NCI-H446 treated with DMSO at 0.1 percent for 48 hours (cell line): ENCODE results near the gene RC3H2.

Source experiments
- DNase-seq: peaks from one replicate; lab custom pipeline; 2025; lab: John Stamatoyannopoulos, UW

Gene RC3H2, protein sequence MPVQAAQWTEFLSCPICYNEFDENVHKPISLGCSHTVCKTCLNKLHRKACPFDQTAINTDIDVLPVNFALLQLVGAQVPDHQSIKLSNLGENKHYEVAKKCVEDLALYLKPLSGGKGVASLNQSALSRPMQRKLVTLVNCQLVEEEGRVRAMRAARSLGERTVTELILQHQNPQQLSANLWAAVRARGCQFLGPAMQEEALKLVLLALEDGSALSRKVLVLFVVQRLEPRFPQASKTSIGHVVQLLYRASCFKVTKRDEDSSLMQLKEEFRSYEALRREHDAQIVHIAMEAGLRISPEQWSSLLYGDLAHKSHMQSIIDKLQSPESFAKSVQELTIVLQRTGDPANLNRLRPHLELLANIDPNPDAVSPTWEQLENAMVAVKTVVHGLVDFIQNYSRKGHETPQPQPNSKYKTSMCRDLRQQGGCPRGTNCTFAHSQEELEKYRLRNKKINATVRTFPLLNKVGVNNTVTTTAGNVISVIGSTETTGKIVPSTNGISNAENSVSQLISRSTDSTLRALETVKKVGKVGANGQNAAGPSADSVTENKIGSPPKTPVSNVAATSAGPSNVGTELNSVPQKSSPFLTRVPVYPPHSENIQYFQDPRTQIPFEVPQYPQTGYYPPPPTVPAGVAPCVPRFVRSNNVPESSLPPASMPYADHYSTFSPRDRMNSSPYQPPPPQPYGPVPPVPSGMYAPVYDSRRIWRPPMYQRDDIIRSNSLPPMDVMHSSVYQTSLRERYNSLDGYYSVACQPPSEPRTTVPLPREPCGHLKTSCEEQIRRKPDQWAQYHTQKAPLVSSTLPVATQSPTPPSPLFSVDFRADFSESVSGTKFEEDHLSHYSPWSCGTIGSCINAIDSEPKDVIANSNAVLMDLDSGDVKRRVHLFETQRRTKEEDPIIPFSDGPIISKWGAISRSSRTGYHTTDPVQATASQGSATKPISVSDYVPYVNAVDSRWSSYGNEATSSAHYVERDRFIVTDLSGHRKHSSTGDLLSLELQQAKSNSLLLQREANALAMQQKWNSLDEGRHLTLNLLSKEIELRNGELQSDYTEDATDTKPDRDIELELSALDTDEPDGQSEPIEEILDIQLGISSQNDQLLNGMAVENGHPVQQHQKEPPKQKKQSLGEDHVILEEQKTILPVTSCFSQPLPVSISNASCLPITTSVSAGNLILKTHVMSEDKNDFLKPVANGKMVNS

DNA sequence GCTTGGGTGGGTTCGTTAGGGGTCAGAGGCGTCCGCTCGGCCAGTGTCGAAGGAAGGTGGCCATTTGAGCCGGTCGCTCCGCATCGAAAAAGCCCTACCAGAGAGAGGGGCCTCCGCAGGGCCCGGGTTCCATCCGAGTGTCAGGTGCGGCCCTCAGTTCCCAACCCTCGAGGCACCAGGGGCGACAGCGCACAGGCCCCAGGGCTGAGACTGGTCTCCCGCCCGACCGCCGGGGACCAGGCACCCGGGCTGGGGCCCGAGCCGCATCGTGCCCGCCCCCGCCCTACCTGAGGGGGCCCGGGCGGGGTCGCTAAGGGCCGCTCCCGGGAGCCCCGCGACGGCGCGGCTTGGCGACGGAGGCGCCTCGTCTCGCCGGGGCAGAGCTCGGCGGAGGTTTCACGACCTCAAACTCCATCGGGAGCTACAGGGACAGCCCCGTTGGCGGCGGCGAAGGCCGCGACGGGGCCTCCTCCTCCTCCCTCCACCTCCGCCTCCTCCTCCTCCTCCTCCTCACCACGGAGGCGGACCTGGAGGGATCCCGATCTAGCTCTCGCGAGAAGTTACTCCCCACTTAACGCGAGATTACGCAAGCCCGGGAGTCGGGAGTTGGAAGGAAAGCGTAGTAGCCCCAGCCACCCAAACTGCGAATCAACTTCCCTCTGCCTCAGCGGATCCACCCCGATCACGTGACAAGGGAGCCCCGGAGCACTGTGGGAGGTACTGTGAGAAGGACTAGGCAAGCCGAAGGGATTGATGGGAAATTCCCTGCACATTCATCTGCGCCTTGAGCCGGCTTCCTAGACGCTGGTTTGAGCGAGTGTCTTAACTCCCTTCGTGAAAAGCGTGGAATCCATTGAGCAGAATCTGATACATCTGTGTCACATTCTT lies at the start of gene RC3H2:
TSS of gene RC3H2 (minus strand) at position 537 of the 888 bp plus-strand sequence. CDS start 7,850 bp downstream, outside the sequence.
- DNase-seq = peak; percentile 96

DNA sequence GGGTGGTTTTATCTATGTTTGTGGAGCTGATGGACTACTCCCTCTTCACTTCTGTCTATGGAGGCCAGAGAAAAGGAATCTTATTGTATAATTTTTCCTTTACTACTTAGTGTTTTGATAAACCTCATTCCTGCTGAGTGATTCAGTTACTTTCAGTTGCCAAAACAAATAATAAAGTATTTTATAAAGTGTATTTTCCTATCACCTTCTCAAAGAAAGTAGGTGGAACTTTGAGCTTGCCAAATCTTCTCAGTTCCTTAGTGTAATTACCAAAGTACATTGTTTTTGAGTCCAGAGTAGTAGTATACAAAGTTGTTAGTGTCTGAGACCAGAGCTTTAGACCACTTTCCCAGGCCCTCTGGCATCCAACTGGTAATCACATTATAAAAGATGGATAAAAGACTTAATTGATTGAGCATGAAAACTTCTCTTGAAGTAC lies 49.1 kb upstream of the RC3H2 start:
- DNase-seq = no peak

- DNase-seq = no peak
These were observed 45.9 kb upstream of the RC3H2 start for GRCh38 chr9:122951056-122951455.

- DNase-seq = no peak
These were observed 45.1 kb upstream of the RC3H2 start for GRCh38 chr9:122950263-122950662.

- no peak for DNase-seq
These were observed 44.5 kb upstream of the RC3H2 start for GRCh38 chr9:122949696-122950095.

GRCh38 chr9:122948313-122948712 lies 43.2 kb upstream of the RC3H2 start:
- DNase-seq = no peak

DNA sequence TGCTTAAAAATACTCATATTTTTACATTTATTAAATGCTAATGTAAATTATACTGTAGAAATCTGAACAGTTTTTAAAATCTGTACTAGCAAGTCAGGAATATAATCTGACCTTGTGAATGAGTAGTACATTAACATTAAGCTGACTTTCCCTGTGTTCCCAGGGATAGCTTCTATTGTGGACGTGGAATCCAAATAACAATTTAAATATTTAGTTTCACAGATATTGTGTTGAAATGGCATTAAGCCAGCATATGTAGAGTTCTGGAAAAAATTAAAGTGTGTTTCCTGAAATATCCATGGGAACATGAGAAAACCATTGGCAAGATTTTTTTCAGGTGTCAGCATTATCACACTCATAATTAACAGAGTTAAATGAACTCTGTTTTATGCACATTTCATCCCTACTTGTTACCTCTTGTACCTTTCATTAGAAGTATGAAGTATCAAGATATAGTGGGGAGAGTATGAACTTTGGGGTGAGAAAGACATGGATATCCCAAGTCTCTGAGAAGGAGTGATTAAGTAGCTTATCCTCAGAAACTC lies 41.4 kb upstream of the RC3H2 start:
- no peak for DNase-seq

GRCh38 chr9:122944960-122945888 lies 40.1 kb upstream of the RC3H2 start:
- DNase-seq = no peak

- no peak for DNase-seq
These were observed 36.5 kb upstream of the RC3H2 start for GRCh38 chr9:122941582-122942234.

GRCh38 chr9:122940749-122941581 lies 35.8 kb upstream of the RC3H2 start, which contains the start of gene RABGAP1:
Gene RABGAP1, plus strand, starts transcription at chr9:122941020. Its CDS starts 16,040 bp downstream, at chr9:122957060.
- DNase-seq = peak; percentile 78

DNA sequence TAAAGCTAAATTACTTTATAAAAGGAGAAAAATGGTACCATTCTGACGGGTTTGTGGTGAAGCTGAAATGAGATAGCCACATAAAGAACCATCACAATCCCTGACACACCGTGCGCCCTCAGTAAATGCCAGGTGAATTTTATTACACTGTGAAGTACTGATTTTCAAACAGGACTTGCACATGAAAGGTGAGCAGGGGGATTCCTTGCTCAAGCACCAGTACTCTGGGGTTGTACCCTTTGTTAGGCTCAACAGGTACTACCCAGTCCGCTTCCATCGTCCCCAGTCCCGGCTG lies 35.2 kb upstream of the RC3H2 start:
- DNase-seq = no peak

DNA sequence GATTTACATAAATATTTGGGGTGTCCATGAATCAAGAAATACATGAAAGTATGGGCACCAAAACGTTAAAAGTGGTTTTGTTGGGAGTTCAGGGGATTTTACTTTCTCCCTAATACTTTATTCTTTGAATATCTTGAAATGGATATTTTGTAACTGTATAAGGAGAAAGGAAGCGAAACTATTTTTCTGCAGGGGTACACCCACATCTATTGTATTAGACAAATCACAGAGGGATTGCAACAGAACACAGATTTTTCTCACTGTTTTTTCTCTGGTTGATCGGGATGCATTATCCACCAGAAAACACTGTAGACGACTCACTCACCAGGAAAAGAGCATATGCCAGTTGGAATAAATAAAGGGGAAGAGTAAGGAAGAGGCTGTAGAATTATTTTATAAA lies 34.4 kb upstream of the RC3H2 start:
- no peak for DNase-seq

- DNase-seq = no peak
These were observed 31.7 kb upstream of the RC3H2 start for GRCh38 chr9:122936883-122937282.

DNA sequence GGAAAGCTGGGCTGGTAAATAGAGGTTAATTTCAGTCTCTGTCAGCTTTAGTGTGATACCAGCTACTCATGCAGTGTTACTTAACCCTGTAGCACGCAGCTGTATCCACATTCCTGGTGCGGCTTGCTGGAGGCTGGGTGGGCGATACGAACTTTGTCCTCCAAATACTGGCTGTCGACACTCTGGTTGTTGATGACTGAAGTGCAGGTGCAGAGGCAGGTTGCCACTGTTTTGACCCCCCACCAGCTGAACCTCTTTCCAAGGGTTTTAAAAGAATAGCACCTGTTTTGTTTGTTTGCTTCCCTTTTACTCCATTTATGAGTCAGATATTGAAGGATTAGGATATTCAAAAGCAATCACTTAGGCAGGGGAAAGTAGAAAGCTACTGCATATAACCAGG lies 31.3 kb upstream of the RC3H2 start:
- no peak for DNase-seq

DNA sequence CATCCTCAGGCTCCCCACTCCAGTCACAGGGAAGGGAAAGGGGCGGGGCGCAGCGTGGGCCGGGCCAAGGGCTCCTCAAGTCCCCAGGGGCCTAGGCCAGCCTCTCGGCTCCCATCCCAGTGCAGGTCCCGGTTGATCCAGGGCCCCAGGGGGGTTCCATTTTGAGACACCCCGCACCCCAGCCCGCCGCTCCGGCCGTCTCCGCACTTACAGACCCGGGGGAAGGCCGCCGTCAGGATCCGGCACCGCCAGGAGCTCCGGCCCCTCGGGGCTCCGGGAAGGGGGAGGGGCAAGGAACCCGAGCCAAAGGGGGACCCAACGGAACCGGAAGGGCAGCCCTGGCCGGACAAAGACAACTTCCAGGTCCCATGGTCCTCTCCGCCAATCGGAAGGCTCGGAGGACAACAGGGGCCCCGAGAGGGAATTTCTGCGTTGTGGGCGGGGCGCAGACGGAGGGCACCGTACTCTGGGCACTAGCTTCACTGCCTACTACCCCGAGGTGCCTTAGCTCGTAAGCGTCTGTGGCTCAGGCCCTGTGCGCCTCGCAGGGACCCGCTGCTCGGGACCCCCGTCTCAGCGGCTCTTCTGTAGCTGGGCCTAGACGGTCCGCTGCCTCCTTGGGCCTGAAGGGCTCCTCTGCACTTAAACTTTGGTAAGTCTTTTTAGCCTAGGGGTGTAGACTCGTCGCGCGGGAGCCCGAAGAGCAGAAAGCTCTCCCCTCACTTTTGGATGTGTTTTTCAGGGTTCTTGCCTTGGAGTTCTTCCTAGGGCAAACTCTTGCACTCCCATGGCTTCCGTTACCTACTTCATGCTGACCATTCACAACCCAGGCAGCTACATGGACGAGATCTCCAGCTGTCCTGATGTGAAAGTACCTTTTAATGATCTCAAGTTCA lies 26.3 kb upstream of the RC3H2 start, which contains the start of gene ZBTB26:
TSS of gene ZBTB26 (minus strand) at position 287 of the 896 bp plus-strand sequence. CDS start 11,578 bp downstream, outside the sequence.
- peak; percentile 69 for DNase-seq

DNA sequence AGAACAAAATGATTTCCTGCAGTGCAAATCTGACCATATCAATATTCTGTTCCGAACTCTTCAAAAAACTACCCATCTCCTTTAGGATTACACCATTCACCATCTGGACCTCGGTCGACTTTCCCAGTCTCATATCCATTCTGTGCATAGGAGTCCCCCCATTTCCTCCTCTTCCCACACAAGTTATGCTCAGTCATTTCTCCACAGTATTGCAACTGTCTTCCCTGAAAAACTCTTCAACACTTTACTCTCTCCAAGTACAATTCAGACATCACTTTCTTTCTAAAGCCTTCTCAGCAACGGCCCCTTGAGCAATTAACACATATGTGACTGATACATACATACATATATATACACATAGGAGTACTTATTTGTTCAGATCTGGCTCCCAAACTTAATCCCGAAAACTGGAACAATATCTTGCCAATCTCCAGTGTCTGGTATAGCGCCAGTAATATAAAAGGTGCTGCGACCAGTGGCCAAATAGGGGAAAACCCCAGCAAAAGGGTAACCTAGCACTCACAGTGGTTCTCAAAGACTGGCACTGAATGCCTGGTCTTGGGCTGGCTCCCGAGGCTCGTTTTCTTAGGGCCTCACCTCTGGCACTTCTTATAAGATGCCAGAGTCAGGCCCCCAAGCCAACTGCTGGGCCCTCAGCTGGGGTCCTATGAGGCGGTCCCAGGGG lies 25.5 kb upstream of the RC3H2 start:
- no peak for DNase-seq
